Kidney capillary endothelial cell (primary cell): ENCODE data around the gene SORCS1.
A peak's percentile ranks its signal among the peaks of the same experiment; 100 is the strongest.

Experiments
- DNase-seq: peaks from one replicate; pipeline ENCODE4 v3.0.0-alpha.2; 2018; ENCODE audit warnings: low spot score

The SORCS1 gene

DNA sequence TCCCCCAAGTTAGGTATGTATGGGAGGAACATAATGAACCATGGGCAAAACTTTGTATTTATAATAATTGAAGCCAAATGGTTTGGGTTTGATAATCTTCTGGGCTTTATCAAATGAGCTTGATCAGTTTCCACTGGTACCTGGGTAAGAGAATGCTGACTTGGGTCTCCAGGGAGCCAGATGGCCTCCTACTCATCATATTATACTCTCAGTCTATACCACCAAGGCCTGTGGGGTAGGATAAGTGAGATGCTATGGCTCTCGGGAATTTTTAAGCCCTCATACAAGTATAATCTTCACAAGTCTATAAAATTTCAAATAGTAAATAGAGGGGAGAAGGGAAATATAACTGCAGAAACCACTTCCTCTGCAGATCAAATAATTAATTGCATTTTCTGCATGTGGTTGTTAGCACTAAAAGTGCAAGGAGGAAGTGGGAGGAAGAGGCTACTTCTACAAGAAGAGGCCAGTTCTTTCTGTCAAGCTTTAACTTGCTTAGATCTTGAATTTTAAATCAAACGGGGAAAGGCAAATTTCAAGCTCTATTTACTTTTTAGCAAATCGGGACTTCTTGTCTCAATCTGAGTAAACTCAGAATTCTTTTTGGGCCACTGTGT, 349.0 kb downstream of the SORCS1 start:
- DNase-seq, result no peak

DNA sequence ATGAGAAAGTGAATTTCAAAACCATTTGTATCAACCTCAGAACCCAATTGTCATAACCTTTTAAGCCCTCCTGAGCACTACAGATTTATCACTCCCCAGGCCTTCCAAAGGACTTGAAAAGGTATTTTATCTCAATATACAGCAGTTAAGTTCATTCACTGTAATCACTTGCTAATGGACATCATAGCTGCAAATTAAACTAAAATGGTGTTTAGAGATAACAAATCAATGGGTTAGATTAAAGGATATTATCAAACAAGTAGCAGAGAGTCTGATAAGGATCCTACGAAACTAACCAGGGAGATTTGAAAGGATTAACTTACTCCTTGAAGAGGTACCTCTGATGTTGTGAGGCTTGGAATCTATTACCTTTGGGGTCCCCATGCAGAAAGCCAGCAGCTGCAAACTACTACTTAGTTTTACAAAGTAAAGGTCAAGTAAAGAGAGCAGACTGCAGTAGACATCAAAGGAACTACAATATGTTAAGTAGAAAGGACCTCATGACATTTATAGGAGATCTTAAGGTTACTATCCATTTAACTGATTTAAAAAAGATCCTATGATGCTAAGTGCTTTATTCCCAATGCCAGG, 359.4 kb downstream of the SORCS1 start:
- DNase-seq, result no peak

DNA sequence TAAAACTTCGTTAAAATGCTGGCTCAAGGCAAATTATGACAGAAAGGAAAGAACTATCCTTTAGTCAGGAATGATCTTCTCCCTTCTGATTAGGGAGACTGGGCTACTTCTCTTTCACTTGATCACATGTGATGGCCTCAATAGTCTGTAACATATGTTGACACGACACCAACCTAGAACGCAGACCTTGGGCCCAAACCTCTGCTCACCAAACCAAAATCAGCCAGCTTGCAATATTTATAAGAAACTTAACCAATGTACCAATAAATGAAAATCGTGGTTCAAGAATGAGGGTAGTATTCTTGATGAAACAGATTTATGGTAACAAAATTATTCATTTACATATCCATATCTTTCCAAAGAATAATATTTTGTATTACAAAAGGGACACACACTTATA, 361.6 kb downstream of the SORCS1 start:
- DNase-seq, result no peak

DNA sequence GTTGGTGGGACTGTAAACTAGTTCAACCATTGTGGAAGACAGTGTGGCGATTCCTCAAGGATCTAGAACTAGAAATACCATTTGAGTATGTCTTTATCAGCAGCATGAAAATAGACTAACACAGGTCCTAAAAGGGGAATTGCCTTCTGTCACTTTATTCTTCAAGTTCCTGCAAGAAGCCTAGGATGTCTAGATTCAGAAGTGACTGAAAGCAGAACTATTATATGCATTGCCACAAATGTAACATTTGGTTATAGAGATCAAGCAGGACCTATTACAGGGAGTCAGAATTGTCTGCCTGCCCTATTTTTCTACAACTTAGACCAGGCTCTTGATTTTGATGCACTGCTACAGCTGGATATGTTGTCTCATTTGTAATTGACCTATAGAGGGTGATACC, 364.7 kb downstream of the SORCS1 start:
- no peak for DNase-seq

DNA sequence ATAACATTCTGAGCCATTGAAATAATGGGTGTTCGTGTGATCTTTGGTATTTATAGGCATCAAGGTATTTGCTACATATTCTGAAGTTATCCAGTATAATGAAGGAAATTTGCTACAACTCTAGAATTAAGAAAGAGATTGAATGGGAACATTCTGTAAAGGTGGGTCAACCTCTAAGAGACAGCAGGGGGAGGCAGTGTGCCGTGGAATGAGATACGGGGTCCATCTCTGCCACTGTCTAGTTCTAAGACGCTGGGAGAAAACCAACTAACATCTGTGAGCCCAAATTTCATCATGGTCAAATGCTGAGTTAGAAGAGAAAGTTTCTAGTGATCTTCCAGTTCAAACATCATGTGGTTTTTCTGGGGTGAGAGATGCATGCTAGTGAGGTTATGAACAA, 368.9 kb downstream of the SORCS1 start:
- peak; percentile 3 for DNase-seq

DNA sequence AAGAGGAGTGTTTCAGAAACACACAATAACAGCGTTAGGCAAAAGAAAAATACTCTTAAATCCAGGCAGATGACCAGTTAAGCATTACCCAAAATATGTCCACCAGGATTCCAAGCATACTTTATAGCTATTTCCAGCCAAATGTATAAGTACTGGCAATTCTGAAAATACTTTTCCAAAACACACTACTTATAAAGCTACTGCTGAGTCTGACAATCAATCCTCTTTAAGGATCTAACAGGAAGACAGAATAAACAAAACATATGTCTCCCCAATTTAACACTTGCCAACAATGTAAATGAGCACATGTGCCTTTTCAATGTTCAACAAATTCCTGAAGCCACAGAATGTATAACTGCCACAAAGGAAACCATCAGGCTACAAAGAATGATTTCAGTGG, 370.9 kb downstream of the SORCS1 start:
- DNase-seq, result no peak

DNA sequence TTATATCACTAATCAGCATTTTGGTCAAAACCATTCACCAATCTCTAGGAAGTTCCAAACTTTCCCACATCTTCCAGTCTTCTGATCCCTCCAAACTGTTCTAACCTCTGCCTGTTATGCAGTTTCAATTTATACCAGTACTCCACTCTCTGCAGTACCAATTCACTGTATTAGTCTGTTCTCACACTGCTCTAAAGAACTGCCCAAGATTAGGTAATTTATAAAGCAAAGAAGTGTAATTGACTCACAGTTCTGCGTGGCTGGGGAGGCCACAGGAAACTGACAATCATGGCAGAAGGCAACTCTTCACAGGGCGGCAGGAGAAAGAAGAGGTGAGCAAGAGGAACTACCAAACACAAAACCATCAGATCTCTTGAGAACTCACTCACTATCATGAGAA, 374.9 kb downstream of the SORCS1 start:
- DNase-seq, result no peak

DNA sequence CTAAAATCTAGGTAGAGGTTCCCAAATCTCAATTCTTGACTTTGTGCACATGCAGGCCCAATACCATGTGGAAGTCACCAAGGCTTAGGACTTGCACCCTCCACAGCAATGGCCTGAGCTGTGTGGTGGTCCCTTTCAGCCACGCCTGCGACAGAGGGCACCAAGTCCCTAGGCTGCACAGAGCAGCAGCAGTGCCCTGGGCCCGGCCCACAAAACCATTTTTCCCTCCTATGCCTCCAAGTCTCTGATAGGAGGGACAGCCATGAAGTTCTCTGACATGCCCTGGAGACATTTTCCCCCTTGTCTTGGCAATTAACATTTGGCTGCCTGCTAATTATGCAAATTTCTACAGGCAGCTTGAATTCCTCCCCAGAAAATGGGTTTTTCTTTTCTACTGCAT, 375.5 kb downstream of the SORCS1 start:
- DNase-seq, result no peak

DNA sequence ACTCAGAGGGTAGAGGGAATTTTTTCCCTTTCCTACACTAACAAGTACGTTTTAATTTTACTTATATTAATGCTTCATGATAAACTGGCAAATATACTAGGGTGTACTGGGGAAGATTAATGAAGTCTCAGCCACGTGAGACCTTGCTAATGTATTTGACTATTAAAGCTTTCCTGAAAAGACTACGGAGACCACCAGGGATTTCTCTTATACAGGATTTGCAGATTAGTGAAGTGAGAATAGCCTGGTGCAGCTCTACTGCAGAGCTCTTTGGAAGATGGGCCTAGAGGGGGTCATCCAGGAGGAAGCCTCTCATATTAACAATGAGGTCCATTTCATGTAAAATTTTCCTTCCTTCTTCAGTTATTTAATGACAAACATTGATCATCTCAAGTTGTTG, 379.0 kb downstream of the SORCS1 start:
- no peak for DNase-seq

DNA sequence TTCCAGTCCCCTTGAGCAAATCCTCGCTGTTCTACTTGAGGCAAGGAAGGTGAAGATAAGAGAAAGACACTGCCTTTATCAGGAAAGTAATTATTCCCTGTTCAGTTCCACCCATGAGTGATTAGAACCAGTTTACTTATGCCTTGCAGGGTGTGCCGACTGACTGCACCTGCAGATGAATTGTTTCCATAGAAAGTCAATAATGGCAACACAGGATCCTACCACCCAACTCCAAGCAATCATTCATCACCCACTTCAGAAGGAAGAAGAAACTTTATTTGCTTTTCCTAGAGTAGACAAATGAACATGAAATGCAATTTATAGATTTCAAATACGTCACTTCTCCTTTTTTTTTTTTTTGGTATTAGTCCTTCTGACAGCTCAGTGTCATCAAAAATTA, 383.9 kb downstream of the SORCS1 start:
- DNase-seq, result no peak

DNA sequence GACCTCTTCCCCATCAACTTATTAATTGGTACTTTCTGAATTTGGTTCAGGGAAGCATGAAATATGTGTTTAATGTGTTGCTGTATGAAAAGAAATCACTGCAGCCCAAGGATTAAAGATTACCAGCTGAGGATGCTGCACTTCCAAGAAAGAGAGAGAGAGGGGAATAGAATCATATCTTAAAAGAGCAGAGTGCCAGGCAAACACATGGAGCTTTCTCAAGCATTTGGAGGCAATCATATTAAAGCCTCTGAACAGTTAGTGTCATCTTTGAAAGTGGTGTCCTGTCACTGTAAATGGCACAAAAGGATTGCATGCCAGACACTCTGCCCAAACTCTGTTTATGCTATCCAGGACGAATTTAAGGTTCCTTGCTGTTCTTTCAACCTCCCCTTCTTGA, 386.7 kb downstream of the SORCS1 start:
- no peak for DNase-seq

DNA sequence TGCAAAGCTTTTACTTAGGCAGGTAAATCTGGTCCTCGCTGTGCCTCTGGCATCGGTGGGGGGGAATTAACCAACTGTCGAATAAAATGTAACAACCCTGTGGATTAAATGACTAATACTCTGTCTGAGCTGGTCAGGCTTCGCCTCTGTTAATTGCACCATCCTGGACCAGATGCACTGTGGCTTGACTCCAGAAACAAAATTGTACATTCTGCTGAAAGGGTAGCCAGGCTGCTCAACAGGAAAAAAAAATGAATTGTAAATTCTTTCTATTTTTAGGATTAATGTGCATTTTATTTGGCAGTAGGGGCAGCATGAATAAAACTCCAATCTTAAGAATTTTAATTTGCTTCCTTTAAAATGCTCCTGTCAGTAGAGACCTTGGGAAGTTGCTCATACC, 389.4 kb downstream of the SORCS1 start:
- no peak for DNase-seq

DNA sequence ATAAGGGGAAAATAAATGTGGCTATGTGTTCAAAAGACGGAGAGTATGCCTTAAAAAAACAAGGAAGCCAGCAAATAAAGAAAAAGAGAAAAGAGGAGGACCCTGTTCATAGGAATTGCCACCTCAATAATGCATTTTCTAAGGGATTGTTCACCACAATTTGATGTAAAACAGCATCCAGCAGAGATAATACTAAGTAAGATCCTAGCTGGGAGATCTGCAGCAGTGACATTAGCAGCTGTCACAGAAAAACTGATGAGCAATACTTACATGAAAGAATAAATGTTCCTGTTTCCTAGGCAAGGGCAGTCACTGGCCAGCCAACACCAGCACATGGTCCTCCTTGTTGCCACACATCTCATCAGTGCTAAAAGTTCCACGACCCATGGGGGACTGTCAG, 391.5 kb downstream of the SORCS1 start:
- no peak for DNase-seq

DNA sequence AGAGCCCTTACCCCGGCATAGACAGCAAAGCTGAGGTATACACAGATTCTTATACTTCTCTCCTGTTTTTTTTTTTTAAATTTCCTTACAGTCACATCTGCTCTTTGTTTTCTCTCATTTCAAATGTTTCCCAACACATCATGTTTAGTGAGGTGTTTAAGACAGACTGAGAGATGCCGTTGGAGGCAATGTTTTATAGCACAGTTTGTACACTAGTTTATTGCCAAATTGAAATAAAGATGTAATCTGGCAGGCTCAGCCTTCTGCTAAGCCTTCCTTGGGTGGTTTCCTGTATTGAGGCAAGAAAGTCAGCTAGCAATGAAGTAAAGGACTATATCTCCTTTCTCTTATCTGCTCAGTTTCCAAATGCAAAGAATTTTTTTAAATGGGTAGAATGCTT, 393.4 kb downstream of the SORCS1 start:
- DNase-seq, result no peak

DNA sequence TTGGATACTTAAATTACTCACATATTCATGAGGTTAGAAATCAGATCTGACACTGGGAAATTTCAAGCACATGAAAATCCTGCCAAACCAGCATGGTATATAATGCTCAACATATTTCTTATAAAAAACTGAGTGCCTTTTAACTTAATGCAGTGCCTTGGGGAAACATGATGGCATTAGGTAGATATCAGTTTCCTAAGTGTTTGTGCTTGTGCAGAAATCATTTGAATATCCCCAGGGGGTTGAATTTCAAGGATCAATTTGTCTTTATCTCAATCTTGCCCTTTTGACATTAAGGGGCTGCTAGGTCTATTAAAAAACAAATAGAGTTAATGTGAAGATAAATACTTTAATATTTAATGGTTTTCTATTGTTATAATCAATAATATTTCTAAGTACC, 396.3 kb downstream of the SORCS1 start:
- no peak for DNase-seq

DNA sequence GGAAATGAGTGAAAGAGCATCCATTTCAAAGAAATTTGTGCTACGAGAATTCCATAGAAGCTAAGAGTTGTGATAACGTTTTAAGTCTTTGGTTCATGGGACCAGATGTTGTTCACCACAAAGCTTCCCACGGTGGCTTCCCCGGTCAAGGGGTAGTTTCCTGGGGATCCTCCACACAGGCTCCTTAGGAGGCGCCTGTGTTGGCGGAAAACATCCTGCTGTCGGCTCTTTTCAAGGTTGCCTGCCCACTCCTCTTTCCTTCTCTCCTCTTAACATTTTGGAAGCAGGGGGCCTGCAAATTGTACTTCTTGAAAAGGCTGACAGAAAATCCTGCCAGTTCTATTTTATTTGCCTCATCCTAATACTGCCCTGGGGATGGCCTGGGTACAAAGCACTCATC, 398.6 kb downstream of the SORCS1 start:
- DNase-seq, result no peak

DNA sequence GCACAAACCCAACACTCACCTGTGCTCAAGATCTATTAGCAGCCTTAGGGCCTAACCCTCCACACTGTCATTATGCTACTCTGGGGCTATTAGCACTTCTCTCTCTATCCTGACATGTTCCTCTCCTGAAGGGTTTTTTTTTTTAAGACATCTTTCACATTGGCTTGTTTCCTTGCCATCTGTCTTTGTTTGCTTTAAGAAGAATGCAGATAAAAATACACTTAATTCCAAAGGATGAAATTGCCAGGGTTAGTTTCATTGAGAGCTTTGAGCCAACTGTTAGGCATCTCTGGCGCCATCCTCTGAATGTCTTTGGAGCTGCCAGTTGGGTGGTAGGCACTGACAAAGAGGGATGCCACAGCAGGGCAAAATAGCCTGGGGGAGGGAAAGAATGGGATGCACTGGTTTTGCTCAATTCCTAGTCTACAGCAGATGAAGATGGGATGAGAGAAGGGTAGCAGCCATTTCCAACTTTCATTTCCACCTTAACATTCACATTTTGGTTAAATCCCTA, 399.2 kb downstream of the SORCS1 start:
- DNase-seq, result no peak

DNA sequence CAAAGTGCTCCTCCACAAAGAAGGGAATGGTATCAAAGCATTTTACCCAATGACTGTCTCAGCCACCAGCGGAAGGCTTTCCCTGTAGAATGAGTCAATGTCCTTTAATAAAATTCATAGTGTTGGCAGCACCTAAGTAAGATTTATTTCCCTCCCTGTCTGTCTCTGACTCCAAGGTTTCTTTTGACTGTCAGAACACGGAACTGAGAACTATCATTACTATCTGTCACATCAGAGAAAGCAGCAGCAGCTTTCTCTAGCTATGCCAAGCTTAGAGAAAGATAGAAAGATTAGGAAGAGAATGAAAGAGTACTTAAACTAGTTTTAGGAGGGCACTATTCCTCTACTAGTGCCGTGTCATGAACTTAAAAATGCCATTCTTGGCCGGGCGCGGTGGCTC, 400.1 kb downstream of the SORCS1 start:
- DNase-seq, result no peak

DNA sequence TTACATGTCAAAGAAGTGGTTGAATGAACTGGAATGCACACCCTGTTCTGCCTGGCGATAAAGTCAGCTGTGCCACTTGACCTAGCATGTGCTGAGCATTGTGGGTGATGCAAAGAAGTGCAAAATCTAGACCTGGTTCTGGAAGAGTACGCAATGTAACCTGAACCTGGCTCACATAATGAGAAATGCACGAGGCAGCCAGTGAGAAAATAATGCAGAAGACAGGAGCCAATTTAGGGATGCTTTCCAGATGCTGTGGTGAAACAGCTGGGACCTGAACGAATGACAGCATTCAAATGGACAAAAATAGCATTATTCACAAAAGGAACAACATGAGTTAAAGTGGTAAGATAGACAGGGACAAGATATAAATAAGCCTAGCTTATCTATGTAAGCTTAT, 402.6 kb downstream of the SORCS1 start:
- DNase-seq, result no peak

DNA sequence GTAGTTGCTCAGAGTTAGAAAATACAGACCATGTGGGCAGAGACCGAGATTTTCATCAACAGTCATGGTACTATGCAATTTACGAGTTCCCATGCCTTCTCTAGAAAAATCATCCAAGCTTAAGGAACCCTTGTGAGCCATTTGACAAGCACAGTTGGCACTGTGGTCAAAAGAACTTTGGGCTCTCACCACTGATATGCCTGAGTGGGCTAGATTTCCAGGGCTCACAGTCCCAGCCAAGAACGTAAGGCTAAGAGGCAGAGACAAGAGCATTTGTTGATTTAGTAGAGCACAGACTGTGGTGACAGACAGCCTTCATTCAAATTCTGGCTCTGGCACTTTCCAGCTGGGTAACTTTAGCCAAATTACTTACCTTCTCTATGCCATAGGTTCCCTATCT, 407.0 kb downstream of the SORCS1 start:
- no peak for DNase-seq

DNA sequence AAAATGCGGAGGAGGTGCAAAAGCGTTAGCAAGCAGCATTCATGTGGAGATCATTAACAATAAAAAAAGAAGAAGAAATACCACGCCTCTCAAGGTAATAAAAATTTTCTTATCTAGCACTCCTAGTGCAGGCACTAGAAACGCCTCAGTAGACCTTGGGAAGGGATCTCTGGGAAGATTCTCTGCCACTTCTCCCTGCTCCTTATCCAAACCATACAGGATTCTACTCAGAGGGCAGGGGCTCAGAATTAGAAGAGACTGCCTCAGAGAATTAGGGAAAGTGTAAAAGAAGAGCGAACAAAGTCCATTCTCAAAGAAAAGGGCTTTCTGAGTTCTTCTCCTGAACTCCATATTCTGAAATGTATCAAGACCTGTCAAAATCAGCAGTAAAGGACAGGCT, 413.4 kb downstream of the SORCS1 start:
- DNase-seq, result no peak

DNA sequence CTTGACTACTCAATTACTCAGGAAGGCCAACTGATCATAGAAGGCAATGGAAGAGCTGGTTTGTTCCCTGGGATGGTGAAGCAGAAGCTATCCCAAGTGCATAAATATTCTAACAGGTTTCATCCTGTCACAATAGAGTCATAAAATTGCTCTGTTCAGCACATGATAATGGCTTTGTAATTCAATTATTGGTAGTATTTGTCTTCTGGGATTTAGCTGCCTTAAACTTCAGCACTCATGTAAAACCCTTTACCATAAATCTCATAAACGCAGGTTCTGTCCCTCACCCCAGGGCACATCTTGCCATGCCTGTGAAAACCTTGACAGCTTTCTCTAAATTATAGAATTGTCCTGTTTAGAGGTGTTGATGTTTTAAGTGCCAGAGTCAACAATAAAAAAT, 417.6 kb downstream of the SORCS1 start:
- DNase-seq, result no peak

DNA sequence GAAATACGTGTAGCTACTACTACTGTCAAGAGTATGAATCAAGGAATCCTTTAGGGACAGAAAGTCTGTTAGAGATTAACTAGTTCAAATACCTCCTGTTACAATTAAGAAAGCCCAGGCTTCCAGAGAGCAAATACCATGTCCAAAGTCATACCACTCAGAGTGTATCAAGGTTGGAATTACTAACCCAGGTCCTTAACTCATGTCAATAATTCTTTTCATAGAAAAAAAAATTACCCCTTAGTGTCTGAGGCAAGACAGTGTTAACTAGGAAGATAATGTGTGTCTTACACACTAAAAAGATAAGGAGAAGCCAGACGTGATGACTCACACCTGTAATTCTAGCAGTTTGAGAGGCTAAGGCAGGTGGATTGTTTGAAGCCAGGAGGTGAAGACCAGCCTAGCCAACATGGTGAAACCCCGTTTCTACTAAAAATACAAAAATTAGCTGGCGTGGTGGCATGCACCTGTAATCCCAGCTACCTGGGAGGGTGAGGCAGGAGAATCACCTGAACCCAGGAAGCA, 423.4 kb downstream of the SORCS1 start:
- no peak for DNase-seq

DNA sequence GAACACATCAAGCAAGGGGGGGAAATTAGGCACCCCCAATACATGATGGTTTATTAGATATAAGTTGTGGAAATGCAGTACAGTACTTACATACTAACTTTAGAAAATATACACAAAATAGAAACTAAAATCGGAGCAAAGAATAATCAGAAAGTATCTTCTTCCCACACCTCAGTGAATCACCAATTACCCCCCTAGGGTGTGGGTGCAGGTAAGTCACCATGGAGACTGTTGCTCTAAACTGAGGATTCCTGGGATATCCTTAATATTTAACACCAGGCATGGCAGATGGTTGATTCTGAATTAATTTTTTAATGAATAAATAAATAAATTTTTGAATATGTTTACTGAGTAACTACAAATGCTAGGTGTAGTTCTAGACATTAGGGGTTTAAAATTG, 424.4 kb downstream of the SORCS1 start:
- no peak for DNase-seq
